Measurements from ENCODE around the gene RBM15B.
A peak's percentile ranks its signal among the peaks of the same experiment; 100 is the strongest.

Gene RBM15B

GRCh38 chr3:51392355-51393133 is 1.5 kb downstream of the RBM15B start:
- DNase-seq (ENCODE audit: low spot score): no peak

- DNase-seq (ENCODE audit: low spot score): no peak
Measured at GRCh38 chr3:51393134-51393495, 2.0 kb downstream of the RBM15B start.

GRCh38 chr3:51393564-51393963 is 2.5 kb downstream of the RBM15B start:
- no peak for DNase-seq (ENCODE audit: low spot score)

GRCh38 chr3:51394541-51394940 is 3.5 kb downstream of the RBM15B start:
- DNase-seq (ENCODE audit: low spot score): no peak

GRCh38 chr3:51395493-51396213 is 4.6 kb downstream of the RBM15B start:
- DNase-seq (ENCODE audit: low spot score): no peak

- DNase-seq (ENCODE audit: low spot score): no peak
Measured at GRCh38 chr3:51396401-51396800, 5.3 kb downstream of the RBM15B start.

- no peak for DNase-seq (ENCODE audit: low spot score)
Measured at GRCh38 chr3:51397392-51397791, 6.3 kb downstream of the RBM15B start.

- DNase-seq (ENCODE audit: low spot score): no peak
Measured at GRCh38 chr3:51398595-51399310, 7.7 kb downstream of the RBM15B start.

- no peak for DNase-seq (ENCODE audit: low spot score)
Measured at GRCh38 chr3:51400166-51400565, 9.1 kb downstream of the RBM15B start.

- no peak for DNase-seq (ENCODE audit: low spot score)
Measured at GRCh38 chr3:51401735-51402134, 10.7 kb downstream of the RBM15B start.

- no peak for DNase-seq (ENCODE audit: low spot score)
Measured at GRCh38 chr3:51403675-51404074, 12.6 kb downstream of the RBM15B start.

- DNase-seq (ENCODE audit: low spot score): no peak
Measured at GRCh38 chr3:51408021-51408420, 16.9 kb downstream of the RBM15B start.

- no peak for DNase-seq (ENCODE audit: low spot score)
Measured at GRCh38 chr3:51408813-51409212, 17.7 kb downstream of the RBM15B start.

GRCh38 chr3:51422211-51422610 is 31.1 kb downstream of the RBM15B start:
- DNase-seq (ENCODE audit: low spot score): no peak

GRCh38 chr3:51426921-51427320 is 35.8 kb downstream of the RBM15B start:
- no peak for DNase-seq (ENCODE audit: low spot score)

GRCh38 chr3:51429138-51429537 is 38.1 kb downstream of the RBM15B start:
- DNase-seq (ENCODE audit: low spot score): no peak

- no peak for DNase-seq (ENCODE audit: low spot score)
Measured at GRCh38 chr3:51434110-51434509, 43.0 kb downstream of the RBM15B start.

- DNase-seq (ENCODE audit: low spot score): peak; percentile 80
Measured at GRCh38 chr3:51434746-51435327, 43.8 kb downstream of the RBM15B start.

- no peak for DNase-seq (ENCODE audit: low spot score)
Measured at GRCh38 chr3:51436998-51437639, 46.0 kb downstream of the RBM15B start.

- DNase-seq (ENCODE audit: low spot score): no peak
Measured at GRCh38 chr3:51441282-51442030, 50.4 kb downstream of the RBM15B start.

GRCh38 chr3:51445544-51446280 is 54.6 kb downstream of the RBM15B start:
- DNase-seq (ENCODE audit: low spot score): no peak
